ENCODE data around the gene DHX15.

DHX15 gene

DNA sequence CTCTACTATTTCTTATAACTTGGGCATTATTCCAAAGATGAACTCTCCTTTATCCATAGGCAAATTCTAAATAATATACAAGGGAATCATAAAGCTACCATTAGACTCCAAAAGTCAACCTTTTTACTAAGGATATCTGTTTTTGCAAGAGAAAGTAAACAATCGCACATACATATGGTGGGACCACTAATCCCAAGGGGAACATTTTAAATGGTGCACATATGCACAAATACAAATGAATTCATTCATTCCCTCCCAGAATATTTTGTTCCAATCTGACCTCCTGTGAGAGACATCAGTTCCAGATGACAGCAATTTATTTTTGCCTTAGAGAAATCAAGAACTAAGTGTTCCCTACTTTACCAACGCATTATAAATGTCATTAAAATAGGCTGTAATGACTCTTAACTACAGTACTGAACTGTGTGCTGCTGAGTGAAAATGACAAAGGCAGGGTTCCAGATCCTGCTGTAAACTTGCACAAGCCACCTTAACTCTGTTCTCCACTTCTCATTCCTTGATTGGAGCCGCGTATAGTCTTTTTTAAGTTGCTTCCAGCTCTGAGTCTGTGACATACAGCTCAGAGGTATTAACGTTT lies 2.0 kb downstream of the DHX15 start:
- no peak for DNase-seq

DNA sequence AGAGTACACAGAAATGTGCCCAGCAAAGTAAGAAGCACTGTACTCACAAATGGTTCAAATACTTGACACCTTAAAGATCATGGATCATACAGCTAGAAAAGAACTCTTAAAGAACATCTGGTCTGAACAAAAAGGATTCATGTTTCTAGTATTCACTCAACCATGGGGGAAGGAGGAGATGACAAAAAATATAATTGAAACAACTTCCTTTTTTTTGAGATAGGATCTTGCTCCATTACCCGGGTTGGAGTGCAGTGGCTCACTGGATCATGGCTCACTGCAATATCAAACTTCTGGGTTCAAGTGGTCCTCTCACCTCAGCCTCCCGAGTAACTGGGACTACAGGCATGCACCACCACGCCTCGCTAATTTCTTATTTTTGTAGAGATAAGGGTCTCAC lies 6.0 kb downstream of the DHX15 start:
- DNase-seq: no peak

DNA sequence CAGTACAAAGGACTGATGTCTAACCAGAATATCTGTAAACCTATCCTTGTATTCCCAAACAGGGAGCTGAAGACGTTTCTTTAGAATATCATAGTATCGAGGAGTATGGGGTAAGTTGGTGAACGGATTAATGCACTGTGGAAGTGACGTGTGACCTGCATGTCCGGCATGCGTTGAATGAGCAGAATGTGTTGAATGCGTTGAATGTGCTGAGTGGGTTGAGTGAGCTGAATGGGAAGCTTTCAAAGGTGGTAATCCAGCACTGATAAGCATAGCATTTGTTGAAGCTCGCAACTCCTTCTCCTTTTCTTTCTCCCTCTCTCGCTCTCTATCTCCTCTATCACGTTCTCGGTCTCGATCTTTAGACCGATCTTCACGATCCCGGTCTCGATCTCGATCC lies 8.1 kb downstream of the DHX15 start:
- no peak for DNase-seq

DNA sequence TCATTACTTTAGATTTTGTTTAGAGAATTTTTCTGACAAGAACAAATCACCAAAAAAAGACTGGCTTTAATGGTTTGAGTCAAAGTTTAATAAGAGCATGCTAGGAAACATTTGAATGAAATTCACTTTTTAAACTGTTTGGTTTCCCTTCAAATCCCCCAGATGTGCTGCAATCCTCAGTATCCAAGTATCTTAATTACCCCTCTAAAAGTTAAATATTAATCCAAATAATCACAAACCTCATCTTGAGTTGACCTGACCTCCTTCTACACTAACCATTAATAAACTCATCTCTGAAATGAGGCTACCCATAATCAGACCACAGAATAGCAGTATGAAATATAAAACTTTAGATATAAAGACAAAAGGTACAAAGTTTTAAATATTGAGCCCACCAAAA lies 10.1 kb downstream of the DHX15 start:
- no peak for DNase-seq

DNA sequence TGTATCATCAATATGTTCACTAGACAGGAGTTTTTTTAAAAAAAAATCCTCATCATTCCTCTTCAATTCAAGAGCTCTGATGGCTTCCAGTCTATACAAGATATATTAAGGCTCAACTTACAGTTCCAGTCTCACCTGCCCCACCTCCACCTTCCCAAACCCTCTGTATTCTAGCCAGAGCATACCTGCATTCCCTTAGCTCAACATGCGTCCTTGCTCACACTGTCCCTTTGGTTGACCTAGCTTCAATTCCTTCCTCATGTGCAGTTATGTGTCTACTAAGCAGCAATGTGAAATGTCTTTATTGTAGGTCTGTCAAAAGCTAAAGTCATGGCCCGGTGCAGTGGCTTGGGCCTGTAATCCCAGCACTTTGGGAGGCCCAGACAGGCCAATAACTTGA lies 10.8 kb downstream of the DHX15 start:
- DNase-seq: no peak

DNA sequence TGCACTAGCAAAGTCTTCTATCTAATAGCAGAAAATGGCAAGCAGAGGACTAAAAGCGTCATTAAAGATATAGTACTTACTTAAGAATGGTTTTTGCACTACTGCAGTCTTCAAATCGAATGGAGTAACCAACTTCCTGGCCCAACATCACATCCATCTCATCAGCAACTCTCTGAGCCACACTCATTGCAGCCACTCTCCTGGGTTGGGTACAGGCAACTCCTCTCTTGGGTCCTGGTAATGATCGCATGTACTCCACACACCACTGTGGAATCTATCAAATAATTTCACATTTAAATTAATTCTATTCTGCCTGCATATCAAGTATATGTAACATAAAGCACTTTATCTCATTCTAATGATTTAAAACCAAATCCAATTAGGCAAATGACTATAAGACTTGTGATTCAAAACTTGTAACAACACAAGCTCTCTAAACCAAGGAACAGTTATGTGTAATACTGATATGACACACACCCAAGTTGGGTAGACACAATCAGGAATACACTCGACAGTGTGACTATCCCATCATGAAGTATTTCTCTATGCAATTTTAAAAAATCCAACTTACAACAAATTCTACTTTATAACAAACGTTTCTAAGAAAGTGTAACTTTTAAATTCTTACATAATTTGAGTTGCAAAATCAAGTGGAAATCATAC lies 13.6 kb downstream of the DHX15 start:
- no peak for DNase-seq

DNA sequence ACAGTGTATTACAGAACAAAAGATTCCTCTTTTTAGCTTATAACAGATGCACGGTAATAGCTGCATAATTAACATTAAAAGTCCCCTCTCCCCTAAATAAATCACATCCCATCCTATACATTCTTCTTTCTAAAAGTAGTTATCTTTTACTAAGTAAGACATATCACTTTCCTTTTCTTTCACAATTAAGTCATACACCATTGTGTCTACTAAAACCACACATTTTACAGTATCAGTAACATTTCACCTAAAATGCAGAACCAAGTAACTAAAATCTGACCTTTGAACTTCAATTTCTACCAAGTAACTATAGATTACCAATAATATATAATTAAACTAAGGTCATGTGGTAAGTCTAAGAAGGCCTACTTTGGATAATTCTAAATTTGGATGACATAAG lies 14.2 kb downstream of the DHX15 start:
- DNase-seq: no peak

DNA sequence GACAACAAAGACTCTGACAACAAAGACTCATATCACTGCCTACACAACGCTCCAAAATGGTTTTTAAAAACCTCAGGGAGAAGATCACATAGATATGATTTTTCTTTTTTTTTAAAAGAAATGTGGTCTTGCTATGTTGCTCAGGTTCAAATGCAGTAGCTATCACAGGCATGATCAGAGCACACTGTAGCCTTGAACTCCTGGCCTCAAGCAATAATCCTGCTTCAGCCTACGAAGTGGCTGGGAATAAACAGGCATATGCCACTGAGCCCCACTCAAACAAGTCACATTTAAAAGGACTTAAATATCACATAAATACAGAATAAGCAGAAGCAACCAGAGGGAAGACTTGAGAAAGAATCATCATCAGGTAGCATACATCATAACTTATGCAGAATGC lies 14.7 kb downstream of the DHX15 start:
- no peak for DNase-seq

DNA sequence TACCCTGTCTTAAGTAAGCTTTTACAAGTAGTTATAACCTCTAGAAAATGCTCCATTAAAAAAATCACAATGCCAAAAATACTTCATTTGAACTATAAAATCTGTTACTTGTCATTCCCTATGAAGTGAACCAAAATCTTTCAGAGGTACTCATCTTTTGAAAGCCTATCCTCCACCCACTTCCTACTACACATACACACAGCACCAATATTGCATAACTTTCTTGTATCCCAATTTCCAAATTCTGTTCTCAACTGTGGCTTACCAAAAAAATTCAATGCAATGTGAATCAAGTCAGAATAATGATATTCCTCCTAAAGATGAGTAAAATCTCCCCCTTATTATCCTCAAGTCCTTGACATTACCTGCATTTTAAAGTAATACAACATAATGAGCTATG lies 15.9 kb downstream of the DHX15 start:
- DNase-seq: no peak

DNA sequence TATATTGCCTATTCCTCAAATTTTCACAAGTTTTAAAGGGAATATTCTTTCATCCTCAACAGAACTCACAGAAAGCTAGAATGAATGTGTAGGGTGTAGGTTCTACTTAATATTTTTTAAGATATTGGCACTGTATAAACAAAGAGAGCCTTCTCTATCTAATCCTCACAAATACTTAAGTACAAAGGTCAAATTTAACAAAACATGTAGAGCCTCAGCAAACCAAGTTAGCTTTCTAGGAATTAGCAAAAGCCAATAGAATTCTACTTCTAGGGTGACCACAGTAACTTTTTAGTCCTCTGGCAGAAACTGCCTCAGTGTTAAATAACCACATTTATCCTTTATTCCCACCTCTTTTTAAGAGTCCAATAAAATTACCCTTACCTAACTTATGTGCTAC lies 19.3 kb downstream of the DHX15 start:
- no peak for DNase-seq

DNA sequence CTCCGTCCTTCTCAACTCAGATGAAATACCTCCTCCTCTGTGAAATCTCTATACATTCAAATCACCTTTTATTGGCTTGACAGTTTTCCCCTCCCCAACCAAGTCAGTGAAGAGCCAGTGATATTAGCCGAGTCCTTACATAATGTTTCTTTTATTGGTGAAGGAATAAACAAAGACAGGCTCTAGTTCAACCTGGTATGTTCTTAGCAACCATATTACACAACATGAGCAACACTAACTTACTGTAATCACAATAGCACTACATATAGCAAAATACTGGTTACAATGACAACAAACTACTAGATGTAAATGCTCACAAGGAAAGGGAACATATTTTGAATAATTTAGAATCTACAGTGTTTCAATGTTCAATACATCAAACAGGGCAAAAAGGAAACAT lies 19.9 kb downstream of the DHX15 start:
- DNase-seq: no peak

DNA sequence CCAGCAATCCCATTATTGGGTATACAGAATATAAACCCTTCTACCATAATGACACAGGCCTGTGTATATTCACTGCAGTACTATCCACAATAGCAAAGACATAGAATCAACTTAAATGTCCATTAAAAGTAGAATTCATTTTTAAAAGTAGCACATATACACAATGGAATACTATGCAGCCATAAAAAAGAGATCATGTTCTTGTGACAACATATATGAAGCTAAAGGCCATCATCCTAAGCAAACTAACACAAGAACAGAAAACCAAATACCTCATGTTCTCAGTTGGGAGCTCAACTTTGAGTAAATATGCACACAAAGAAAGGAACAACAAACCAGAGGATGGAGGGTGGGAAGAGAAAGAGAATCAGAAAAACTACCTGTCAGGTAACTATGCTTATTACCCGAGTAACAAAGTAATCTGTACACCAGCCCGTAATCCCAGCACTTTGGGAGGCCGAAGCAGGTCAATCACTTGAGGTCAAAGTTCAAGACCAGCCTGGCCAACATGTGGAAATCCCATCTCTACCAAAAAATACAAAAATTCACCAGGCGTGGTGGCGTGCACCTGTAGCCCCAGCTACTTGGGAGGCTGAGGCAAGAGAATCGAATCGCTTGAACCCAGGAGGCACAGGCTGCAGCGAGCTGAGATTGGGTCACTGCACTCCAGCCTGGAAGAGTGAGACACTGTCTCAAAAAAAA lies 22.8 kb downstream of the DHX15 start:
- DNase-seq: no peak

DNA sequence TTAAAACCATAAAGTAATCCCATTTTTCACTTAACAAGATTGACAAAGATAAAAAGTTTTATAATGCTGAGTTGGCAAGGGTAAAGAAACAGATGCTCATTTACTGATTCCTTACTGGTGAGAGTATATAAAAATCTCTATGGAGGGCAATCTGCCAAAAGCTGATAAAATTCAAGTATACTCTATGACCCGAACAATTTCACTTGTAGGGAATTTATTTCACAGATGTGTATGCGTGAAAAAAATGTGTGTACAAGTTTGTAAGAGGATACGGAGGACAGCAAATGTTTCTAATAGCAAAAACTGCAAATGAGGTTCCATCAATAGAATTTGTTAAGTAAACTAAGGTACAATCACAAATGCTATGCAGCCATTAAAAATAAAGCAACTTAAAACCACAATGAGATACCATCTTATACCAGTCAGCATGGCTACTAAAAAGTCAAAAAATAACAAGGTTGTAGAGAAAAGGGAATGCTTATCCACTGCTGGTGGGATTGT lies 23.4 kb downstream of the DHX15 start:
- no peak for DNase-seq

DNA sequence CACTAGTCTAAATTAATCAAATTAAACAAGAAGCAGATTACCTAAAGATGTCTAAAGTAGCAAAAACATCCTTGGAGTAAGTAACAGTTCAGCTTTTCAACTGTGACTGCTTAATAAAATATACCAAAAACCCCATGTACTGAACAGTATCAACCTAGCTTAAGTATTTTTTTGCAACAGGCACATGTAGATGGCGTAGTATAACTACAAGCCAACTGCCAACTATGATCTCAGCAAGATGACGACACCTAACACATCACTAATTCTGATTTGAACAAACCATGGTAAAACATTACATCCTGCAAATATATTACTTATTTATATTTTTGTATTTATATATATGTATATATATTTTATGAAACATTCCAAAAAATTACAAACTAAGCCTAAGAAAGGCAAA lies 24.5 kb downstream of the DHX15 start:
- no peak for DNase-seq

DNA sequence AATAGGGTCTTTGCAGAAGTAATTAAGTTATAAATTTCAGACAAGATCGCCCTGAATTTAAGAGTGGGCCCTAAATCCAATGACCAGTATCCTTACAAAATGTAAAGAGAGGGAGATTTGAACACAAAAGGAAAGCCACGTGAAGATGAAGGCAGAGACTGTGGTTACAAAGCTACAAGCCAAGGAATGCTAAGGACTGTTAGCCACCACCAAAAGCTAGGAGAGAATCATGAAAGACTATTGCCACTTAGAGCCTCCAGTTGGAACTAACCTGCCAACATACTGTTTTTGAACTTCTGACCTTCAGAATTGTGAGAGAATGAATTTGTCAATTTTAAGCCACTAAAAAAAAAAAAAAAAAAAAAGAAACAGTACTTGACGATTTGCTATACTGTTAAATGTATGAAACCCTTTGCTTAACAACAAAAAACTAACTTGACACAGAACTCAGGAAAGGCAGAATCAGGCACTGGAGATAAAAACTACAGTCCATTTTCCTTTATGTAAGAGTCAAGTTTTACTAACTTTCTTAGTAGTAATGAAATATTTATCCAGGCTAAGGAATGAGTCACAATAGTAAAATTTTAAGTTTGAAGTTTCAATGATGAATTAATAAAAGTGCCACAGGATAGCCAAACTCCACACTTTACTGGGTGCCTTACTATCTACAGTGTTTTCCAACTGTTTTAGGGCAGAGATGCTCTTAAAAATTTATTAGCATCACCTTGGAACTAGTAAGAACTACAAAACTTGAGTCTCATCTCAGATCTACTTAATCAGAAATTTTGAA lies 25.1 kb downstream of the DHX15 start:
- DNase-seq: no peak

DNA sequence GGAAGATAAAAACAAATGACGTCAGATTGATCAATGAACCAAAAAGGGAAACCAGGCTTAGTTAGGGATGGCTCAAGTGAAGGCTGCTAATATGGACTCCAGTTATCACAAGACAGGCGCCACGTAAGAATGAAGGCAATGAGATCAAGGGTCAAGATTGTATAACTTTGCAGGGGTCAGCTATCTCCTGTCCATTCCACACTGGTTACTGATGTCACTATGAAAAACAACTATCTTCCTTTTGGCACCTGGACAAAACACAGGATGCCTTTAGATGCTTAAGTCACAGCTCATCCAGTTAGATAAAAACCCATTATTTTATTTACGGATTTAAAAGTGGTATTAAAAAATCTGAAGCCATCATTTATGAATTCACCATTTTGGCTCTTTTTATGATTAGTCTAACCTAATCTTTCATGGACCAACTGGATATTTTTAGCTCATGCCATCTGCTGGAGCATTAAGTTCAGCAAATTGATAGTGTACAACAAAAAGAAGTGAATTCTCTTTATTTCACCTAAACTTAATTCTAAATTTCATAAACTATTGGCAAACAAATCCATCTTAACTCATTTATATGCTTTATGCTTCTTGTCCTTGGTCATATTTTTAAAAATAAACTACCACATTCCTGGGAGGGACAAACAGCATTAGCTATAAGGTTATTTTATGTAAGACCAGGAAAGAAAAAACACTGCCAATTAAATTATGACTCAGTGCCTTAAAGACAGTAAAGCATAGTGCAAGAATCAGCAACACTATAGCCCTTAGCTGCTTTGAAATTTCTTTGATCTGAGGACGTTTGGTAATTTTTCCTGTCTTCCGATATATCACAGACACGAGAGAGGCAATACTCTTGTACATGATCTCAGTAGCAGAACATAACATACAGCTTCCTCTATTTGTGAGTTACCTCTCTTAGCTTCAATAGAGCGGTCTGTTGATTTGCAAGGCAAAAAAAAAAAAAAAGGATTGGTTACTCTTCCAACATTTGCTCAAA lies 27.0 kb downstream of the DHX15 start:
- DNase-seq: no peak

DNA sequence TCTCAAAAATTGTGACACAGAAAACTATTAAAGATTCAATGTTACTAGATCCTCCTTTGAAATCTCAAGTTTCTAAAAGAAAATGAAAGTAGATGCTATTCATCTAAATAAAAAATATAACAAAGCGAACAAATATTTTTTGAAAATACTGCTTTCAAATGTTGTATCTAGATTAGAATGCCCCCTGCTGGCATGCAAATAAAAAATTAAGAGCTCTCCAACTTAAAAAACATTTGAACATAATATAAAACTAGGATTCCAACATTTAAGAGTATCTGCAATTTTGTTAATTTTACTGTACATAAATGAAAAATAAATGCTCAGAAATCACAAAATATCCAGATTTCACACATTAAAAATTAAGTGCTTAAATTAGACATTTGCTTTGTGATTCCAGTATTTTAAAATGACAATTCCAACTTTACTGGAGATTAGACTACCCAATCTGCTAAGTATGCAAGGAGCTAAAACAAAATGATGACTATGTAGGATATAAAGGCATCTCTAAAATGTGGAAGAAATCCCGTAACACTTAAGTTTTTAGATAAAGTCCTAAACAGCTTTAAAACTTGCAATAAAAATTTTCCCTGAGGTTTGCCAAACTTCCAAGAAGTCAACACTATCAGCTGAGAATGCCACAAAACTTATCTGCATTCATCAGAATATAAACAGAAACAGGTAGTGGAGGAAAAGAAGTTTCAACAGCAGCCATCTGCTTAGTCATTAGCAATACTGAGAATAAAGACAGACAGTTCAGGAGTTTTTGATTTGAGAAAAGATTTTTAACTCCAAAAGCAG lies 32.7 kb downstream of the DHX15 start:
- no peak for DNase-seq

DNA sequence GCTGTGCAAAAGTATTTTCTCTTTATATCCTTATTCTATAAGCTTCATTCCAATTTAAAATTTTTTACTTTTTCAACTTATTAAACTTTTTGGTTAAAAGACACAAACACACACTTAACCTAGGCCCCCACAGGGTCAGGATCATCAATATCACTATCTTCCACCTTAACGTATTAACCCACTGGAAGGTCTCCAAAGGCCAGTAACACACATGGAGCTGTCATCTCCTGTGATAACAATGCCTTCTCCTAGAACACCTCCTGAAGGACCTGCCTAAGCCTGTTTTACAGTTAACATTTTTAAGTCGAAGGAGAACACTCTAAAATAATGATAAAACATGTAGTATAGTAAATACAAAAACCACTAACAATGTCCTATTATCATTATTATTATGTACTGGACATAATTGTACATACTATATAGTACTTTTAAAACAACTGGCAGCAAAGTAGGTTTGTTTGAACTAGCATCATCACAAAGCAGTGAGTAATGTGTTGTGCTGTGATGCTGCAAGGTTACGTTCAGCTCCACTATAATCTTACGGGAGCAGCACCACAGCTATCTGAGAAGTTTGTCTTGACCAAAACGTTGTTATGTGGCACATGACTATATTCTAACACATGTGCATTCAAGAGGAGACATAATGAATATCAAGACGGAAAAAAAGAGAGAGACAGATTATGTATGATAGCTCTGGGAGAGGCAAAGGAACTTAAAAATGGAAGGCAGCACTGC lies 33.7 kb downstream of the DHX15 start:
- DNase-seq: no peak

DNA sequence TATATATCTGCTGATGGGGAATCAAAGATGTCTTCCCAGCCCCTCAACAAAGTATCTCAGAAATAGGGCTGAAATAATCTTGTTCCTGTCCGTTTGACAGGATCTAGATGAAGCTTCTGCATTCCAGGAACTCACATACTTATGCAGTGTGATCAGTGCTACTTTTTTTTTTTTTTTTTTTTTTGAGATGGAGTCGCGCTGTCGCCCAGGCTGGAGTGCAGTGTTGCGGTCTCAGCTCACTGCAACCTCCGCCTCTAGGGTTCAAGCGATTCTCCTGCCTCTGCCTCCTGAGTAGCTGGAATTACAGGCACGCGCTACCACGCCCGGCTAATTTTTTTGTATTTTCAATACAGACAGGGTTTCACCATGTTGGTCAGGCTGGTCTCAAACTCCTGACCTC lies 36.4 kb downstream of the DHX15 start:
- DNase-seq: no peak

DNA sequence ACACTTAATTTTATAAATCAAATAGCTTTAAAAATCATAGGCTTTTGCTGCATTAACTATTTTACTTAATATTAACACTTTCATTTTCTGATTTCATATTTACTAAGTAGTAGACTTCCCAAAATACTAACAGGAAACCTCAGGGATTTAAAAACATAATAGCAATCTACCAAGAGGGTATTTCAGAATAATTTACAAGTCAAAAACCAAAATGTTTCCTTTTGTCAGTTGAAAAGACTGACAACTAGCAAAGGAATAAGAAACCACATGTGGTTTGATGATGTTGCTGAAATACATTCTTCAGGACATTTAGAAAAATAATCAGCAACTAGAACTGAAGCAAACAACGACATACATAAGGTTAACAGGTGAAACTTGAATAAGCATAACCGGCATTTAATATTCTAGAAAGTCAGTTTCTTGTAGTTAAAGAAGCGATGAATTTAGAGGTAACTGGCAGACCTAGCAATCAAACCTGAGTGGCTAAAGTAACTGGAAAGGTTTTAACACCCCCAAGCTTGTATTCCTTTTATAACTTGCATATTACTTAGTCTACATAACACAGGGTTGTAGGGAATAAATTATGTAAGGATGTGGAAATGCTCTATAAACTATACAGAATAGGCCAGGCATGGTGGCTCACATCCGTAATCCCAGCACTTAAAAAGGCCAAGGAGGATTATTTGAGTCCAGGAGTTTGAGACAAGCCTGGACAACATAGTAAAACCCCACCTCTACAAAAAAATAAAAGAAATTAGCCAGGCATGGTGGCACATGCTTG lies 40.0 kb downstream of the DHX15 start:
- no peak for DNase-seq
